HG03469 (cell line): ENCODE results near the gene HNRNPH1.

ENCODE experiments used
- ATAC-seq: cut with Tn5 transposase; IDR thresholded peaks from one replicate; pipeline ENCODE4 v1.9.1; 2021; ENCODE audit warnings: mild to moderate bottlenecking, moderate library complexity, moderate number of reproducible peaks; ENCODE audit not compliant: unreplicated experiment

The HNRNPH1 gene

GRCh38 chr5:179623906-179624741, 653 bp upstream of the HNRNPH1 start:
- ATAC-seq, result peak; percentile 6

GRCh38 chr5:179621551-179622214, 1.8 kb downstream of the HNRNPH1 start:
- ATAC-seq, result no peak

GRCh38 chr5:179620703-179621350, 2.6 kb downstream of the HNRNPH1 start:
- no peak for ATAC-seq

GRCh38 chr5:179620293-179620692, 3.2 kb downstream of the HNRNPH1 start:
- ATAC-seq, result no peak

- ATAC-seq, result no peak
Observed at GRCh38 chr5:179619776-179620175, 3.7 kb downstream of the HNRNPH1 start.

GRCh38 chr5:179618923-179619554, 4.4 kb downstream of the HNRNPH1 start:
- no peak for ATAC-seq

GRCh38 chr5:179617930-179618329, 5.5 kb downstream of the HNRNPH1 start:
- ATAC-seq, result no peak

- ATAC-seq, result no peak
Observed at GRCh38 chr5:179616002-179616594, 7.4 kb downstream of the HNRNPH1 start.

- no peak for ATAC-seq
Observed at GRCh38 chr5:179615203-179615602, 8.3 kb downstream of the HNRNPH1 start.

- ATAC-seq, result no peak
Observed at GRCh38 chr5:179614745-179615144, 8.7 kb downstream of the HNRNPH1 start.

- ATAC-seq, result no peak
Observed at GRCh38 chr5:179613460-179614071, 9.9 kb downstream of the HNRNPH1 start.

- ATAC-seq, result no peak
Observed at GRCh38 chr5:179612577-179613459, 10.7 kb downstream of the HNRNPH1 start.

GRCh38 chr5:179610903-179611265, 12.6 kb downstream of the HNRNPH1 start:
- ATAC-seq, result no peak

- ATAC-seq, result no peak
Observed at GRCh38 chr5:179610109-179610902, 13.2 kb downstream of the HNRNPH1 start.

GRCh38 chr5:179609834-179610108, 13.7 kb downstream of the HNRNPH1 start:
- ATAC-seq, result no peak

- ATAC-seq, result no peak
Observed at GRCh38 chr5:179608131-179608581, 15.3 kb downstream of the HNRNPH1 start.

- ATAC-seq, result no peak
Observed at GRCh38 chr5:179607160-179607931, 16.1 kb downstream of the HNRNPH1 start.

- no peak for ATAC-seq
Observed at GRCh38 chr5:179606910-179607159, 16.6 kb downstream of the HNRNPH1 start.
